IPS DF 4.7 (cell line): Measurements from ENCODE around the gene CEP85.
"Not testable (repeated sequence)": the region's sequence is repeated elsewhere in the genome, so short reads cannot be mapped to it uniquely, and the experiment has no call there.

Experiments used
- DNase-seq: peaks from one replicate; pipeline ENCODE4 v3.0.0-alpha.2; 2013; ENCODE audit warnings: low spot score; ENCODE audit errors: extremely low read depth

CEP85 gene

GRCh38 chr1:26221094-26221493, 12.9 kb upstream of the CEP85 start:
- DNase-seq, result no peak

GRCh38 chr1:26224606-26225005, 9.4 kb upstream of the CEP85 start:
- DNase-seq, result no peak

GRCh38 chr1:26225033-26225831, 8.8 kb upstream of the CEP85 start:
- DNase-seq, result no peak

DNA sequence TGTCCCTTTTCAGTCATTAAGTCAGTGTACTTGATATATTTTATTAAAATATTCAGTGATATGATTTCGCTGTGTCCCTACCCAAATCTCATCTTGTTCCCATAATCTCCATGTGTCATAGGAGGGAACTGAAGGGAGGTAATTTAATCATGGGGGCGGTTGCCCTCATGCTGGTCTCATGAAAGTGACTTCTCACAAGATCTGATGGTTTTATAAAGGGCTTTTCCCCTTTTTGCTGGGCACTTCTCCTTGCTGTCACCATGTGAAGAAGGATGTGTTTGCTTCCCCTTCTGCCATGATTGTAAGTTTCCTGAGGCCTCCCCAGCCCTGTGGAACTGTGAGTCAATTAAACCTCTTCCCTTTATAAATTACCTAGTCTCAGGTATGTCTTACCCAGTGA, 3.3 kb upstream of the CEP85 start:
- not testable (repeated sequence) for DNase-seq

- no peak for DNase-seq
Observed at GRCh38 chr1:26234644-26235370, 807 bp downstream of the CEP85 start.

GRCh38 chr1:26237230-26237966, 3.4 kb downstream of the CEP85 start:
- no peak for DNase-seq

- DNase-seq, result no peak
Observed at GRCh38 chr1:26239936-26240335, 5.9 kb downstream of the CEP85 start.

DNA sequence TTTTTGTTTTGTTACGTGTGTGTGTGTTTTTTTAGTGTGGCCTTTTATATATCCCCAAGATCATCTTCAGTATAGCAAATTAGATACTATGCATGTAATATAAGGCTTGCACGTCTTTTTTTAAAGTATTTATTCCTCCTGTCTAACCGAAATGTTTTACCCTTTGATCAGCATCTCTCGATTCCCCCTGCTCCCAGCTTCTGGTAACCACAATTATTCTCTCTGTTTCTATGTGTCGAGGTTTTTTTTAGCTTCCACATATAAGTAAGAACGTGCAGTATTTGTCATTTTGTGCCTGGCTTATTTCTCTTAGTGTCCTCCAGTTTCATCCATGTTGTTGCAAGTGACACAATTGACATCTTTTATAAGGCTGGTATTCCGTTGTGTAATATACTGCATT, 18.7 kb downstream of the CEP85 start:
- DNase-seq, result no peak

GRCh38 chr1:26254404-26254803, 20.4 kb downstream of the CEP85 start:
- DNase-seq, result no peak

DNA sequence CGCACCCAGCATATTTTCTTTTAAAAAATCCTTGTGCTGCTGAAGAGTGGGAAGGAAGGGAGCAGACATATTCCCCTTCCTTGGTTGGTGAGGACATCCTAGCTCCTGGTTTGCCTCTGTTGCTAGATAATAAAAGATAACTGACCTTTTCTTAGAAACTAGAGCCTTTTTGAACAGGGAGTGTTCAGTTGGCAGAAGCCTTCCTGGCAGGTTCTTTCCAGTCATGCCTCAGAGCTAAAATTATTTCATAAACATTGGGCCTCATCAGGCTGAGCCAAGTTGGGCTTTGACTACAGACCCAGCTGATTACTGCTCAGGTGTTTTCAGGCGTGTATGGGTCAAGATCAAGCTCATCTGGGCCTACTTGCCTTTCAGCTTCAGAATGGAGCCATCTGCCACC, 23.2 kb downstream of the CEP85 start:
- DNase-seq, result no peak

DNA sequence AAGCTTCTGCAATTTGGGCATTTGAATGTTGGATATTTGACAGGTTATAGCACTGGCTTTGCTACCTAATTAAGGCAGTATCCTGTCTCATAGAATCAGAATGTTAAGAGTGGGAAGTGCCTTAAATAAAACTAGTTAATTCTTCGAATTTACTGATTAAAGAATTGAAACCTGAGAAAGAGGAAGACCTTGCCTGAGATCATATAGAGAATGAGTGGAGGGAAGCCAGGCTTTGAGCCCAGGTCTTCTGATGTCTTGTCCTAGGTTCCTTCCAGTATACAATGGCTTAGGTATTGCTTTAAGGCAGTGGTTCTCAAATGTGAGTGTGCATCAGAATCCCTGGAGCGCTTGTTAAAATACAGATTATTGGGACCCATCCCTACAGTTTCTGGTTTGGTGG, 25.0 kb downstream of the CEP85 start:
- DNase-seq, result no peak

GRCh38 chr1:26259578-26259977, 25.6 kb downstream of the CEP85 start:
- no peak for DNase-seq

DNA sequence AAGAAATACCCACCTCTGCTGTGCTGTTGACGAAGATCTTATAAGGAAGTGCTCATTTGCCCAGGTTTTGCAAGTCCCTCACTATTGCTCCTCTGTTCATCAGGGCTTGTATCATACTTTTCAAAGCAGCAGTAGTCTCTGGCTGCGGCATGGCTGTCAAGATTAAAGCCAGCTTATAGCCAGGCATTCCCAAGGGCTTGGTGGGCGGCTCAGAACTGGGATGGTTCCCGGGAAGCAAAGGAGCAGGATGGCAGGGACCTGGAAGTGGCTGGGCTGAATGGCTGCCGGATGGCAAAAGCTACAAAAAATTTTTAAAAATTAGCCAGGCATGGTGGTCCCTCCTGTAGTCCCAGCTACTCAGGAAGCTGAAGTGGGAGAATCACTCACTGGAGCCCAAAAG, 29.2 kb downstream of the CEP85 start:
- DNase-seq, result no peak

DNA sequence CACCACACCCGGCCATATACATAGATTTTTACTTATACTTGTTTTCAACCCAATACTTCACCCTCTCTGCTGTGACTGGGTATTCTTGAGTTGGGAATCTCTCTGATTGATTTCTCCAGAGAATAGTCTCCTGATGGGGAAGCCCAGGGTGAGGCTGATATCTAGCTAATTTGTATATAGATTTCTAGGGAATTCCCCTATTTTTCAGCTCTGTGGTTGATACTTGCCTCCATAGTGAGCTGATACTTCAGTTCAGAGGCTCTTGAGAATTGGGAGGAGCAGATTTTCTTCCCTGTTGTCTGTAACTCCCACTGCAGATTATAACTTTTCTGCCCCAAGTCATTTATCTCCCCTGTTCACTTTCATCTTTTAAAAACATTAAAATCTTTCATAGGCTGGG, 31.4 kb downstream of the CEP85 start:
- DNase-seq, result no peak

- DNase-seq, result no peak
Observed at GRCh38 chr1:26268290-26269197, 34.5 kb downstream of the CEP85 start.

GRCh38 chr1:26269198-26269550, 35.2 kb downstream of the CEP85 start:
- DNase-seq, result no peak

DNA sequence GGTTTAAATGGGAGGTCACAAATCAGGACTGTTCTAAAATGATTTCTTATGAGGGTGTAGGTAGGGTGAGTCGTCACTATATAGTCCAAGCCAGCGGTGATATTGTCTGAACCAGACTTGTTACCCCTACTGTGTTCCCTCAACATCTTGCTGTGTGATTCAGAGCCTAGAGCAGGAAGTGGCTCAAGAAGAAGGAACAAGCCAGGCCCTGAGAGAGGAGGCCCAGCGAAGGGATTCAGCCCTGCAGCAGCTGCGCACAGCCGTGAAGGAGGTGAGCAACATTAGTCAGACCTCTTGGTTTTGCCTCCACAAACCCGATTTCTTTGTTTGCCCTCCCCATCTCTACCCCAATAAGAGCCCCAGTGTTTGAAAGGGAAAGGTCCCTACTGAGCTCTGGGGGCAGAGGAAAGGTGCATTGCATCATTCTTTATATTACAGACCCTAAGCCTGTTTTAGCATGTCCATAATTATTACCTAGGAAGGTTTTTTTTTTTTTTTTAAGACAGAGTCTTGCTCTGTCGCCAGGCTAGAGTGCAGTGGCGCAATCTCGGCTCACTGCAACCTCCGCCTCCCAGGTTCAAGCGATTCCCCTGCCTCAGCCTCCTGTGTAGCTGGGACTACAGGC, 40.9 kb downstream of the CEP85 start:
- no peak for DNase-seq

DNA sequence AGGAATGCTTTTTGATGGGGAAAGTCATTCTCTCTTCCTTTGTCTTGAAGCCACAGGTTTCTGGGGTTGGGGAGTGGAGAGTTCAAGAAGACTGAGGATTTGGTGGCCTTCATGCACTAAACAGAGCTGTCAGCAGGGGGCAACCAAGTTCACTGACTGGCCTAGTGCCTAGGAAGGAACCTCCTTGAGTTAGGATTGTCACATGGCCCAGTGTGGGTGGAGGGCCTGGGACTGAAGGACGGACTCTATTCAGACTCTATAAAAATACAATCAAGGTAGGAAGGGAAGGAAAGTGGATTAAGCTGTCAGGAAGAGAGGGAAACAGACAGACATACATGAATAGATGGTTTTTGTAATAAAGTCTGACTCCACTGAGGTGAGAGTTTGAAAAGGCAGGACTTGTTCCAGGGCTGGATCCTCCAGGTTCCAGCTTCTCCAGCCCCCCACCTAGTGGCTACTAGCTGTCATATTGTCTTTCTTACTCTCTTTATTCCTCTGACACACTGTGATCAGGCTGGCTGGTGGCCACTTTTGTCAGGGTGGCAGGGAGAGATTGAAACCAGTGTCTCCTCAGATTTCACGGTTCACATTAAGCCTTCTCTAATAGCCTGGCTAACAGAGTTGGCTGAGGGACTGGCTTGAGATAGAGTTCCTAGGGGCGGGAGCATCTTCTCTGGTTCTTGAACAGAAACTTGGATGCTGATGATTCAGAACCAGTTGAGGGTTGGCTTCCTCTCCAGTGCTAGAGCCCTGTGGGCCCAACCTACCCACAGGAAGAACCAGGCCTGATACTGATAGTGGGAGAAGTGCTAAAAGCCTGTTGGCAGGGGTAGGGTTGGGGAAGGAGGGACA, 41.8 kb downstream of the CEP85 start:
- no peak for DNase-seq

DNA sequence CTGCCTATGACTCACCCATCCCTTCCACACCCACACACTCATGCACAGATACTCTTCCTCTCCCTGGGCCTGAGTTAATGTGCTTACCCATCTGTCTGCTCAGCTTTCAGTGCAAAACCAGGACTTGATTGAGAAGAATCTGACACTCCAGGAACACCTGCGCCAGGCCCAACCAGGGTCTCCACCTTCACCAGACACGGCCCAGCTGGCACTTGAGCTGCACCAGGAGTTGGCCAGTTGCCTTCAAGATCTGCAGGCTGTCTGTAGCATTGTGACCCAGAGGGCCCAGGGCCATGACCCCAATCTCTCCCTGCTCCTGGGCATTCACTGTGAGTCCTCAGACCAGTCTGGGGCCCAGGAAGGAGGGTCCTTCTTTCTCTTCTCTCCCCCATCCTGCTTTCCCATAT, 42.4 kb downstream of the CEP85 start:
- no peak for DNase-seq

DNA sequence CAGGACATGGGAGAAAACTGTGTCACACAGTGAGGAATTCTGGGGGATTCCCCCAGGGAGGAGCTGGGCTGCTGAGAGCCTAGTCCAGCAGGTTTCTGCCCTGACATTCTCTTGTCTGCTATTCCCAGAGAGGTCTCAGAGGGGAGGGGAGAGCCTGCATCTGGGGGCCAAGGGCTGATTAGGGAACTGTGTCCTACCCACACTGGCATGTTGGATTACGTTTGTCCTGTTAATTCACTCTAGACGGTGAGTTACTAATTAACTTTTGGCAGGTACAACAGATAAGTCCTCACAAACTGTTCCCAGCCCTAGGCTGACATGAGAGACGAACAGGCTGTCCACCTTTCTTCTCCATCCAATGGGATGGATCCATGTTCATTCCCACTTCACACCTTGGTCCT, 43.3 kb downstream of the CEP85 start:
- DNase-seq, result no peak
